KMS-11 (cell line): ENCODE measurements around the gene UTP25.

Experiments used
- H2AFZ ChIP-seq: fragments of 200-600 bp; sonication (generic); 2 replicates; pipeline ENCODE4 v1.6.1; 2016; ENCODE audit warnings: antibody characterized with exemption, mixed run types, low read depth
- H3K27ac ChIP-seq: fragments of 200-600 bp; sonication (generic); 2 replicates; pipeline ENCODE4 v1.6.1; 2016; ENCODE audit warnings: mild to moderate bottlenecking, mixed run types
- H3K27me3 ChIP-seq: fragments of 200-600 bp; sonication (generic); 2 replicates; pipeline ENCODE4 v1.6.1; 2017; ENCODE audit warnings: mild to moderate bottlenecking, low read depth, mixed run types, moderate library complexity; ENCODE audit not compliant: insufficient read depth
- H3K36me3 ChIP-seq: fragments of 200-600 bp; sonication (generic); 2 replicates; pipeline ENCODE4 v1.6.1; 2017; ENCODE audit warnings: mild to moderate bottlenecking, mixed run types; ENCODE audit not compliant: insufficient read depth
- H3K4me1 ChIP-seq: fragments of 200-600 bp; sonication (generic); 2 replicates; pipeline ENCODE4 v1.6.1; 2016; ENCODE audit warnings: mild to moderate bottlenecking, low read depth, mixed run types; ENCODE audit not compliant: poor library complexity, severe bottlenecking
- H3K4me2 ChIP-seq: fragments of 200-600 bp; sonication (generic); 2 replicates; pipeline ENCODE4 v1.7.0; 2016; ENCODE audit warnings: mild to moderate bottlenecking, mixed run types
- H3K4me3 ChIP-seq: fragments of 200-600 bp; sonication (generic); IDR thresholded peaks from 2 replicates; pipeline ENCODE4 v1.6.1; 2017; ENCODE audit warnings: low read depth, low read length, mixed read lengths; ENCODE audit not compliant: insufficient read depth
- H3K79me2 ChIP-seq: fragments of 200-600 bp; sonication (generic); 2 replicates; pipeline ENCODE4 v1.6.1; 2016; ENCODE audit warnings: low read depth, mixed run types; ENCODE audit not compliant: insufficient read depth
- H3K9ac ChIP-seq: fragments of 200-600 bp; sonication (generic); 2 replicates; pipeline ENCODE4 v1.6.1; 2016; ENCODE audit warnings: mild to moderate bottlenecking, mixed run types
- H4K20me1 ChIP-seq: fragments of 200-600 bp; sonication (generic); 2 replicates; pipeline ENCODE4 v1.6.1; 2016; ENCODE audit warnings: mild to moderate bottlenecking, mixed run types; ENCODE audit not compliant: insufficient read depth
- TF ChIP-seq, protein P1 (sequence below): fragments of 200-600 bp; sonication (generic); conservative IDR thresholded peaks from 2 replicates; pipeline ENCODE4 v1.6.1; 2017; ENCODE audit warnings: low read depth, mild to moderate bottlenecking, antibody characterized with exemption, low read length, moderate library complexity, mixed read lengths

The UTP25 gene

DNA sequence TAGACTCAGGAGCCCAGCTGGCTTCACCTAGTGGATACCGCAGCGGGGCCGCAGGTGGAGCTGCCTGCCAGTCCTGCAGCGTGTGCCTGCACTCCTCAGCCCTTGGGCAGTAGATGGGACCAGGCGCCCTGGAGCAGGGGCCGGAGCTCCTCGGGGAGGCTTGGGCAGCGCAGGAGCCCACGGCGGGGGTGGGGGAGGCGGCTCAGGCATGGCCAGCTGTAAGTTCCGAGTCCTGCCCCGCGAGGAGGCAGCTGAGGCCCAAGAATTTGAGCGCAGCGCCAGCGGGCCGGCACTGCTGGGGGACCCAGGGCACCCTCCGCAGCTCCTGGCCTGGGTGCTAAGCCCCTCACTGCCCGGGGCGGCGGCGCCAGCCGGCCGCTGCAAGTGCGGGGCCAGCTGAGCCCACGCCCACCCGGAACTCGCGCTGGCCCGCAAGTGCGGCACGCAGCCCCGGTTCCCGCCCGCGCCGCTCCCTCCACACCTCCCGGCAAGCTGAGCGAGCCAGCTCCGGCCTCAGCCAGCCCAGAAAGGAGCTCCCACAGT lies 30.9 kb downstream of the UTP25 start:
- H2AFZ ChIP-seq, result no peak overlapping the region
- no peak overlapping the region for H3K4me2 ChIP-seq
- H3K4me3 ChIP-seq, result no peak overlapping the region
- no peaks in the 10 kb centered on the region for H4K20me1 ChIP-seq
- TF ChIP-seq, protein P1, sequence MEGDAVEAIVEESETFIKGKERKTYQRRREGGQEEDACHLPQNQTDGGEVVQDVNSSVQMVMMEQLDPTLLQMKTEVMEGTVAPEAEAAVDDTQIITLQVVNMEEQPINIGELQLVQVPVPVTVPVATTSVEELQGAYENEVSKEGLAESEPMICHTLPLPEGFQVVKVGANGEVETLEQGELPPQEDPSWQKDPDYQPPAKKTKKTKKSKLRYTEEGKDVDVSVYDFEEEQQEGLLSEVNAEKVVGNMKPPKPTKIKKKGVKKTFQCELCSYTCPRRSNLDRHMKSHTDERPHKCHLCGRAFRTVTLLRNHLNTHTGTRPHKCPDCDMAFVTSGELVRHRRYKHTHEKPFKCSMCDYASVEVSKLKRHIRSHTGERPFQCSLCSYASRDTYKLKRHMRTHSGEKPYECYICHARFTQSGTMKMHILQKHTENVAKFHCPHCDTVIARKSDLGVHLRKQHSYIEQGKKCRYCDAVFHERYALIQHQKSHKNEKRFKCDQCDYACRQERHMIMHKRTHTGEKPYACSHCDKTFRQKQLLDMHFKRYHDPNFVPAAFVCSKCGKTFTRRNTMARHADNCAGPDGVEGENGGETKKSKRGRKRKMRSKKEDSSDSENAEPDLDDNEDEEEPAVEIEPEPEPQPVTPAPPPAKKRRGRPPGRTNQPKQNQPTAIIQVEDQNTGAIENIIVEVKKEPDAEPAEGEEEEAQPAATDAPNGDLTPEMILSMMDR, result no peak
- H3K36me3 ChIP-seq, result no peaks in the 10 kb centered on the region
- H3K9ac ChIP-seq, result no peak overlapping the region
- no peak overlapping the region for H3K27ac ChIP-seq
- H3K4me1 ChIP-seq, result no peaks in the 10 kb centered on the region
- no peaks in the 10 kb centered on the region for H3K79me2 ChIP-seq
- no peaks in the 10 kb centered on the region for H3K27me3 ChIP-seq

DNA sequence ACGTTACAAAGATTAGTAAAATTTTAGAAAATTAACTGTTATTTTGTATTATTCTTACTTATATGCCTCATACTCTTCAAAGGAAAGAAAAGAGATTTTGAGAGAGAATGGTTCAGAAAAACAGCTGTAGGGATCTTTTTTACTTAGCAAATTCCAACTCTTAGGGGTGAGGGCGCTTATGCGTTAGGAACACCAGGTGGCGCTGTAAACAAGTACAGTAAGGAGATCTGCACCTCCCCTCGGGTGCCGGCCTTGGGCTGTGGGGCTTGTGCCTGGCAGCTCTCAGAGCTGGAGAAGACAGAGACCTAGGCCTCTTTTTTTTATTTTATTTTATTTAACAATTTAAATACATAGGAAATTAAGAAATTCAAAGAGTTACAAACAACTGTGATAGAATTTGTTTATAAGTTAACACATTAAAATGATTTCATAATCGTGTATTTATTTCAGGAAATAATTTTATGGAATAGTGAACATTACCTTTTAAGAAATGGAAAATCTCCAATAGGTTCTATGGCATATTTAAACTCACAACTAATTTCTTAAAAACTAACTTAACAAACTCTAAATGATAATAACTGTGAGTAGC lies 32.6 kb downstream of the UTP25 start:
- Histone ChIP-seq H2AFZ (no peak overlapping the region), H3K9ac (no peak overlapping the region), H3K36me3 (no peaks in the 10 kb centered on the region), H3K27ac (no peak overlapping the region), H4K20me1 (no peaks in the 10 kb centered on the region), H3K79me2 (no peaks in the 10 kb centered on the region), H3K4me3 (no peak overlapping the region), H3K27me3 (no peaks in the 10 kb centered on the region), H3K4me2 (no peak overlapping the region), H3K4me1 (no peaks in the 10 kb centered on the region)
- TF ChIP-seq, protein P1, result peak; percentile 96

DNA sequence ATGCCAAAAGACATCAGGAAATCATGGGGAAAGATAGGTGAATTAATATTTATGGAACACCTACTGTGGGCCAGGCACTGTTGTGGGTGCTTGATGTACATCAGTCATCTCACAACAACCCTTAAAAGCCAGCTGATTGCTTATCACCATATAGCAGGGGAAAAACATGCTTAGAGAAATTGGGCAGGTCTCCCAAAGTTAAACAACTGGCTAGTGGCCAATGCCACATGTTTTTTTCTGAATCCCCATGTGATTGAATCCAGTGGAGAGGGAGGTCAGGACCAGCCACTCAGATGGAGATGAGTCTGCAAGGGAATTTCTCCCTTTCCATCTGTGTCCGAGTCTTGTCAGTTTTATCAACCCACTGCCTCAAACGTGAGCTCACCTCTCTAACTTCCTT lies 33.5 kb downstream of the UTP25 start:
- no peak overlapping the region for H3K4me2 ChIP-seq
- TF ChIP-seq, protein P1, result no peak
- no peaks in the 10 kb centered on the region for H3K79me2 ChIP-seq
- no peaks in the 10 kb centered on the region for H3K4me1 ChIP-seq
- no peak overlapping the region for H3K9ac ChIP-seq
- H4K20me1 ChIP-seq, result no peaks in the 10 kb centered on the region
- no peak overlapping the region for H3K4me3 ChIP-seq
- H3K27ac ChIP-seq, result no peak overlapping the region
- H2AFZ ChIP-seq, result no peak overlapping the region
- no peaks in the 10 kb centered on the region for H3K36me3 ChIP-seq
- H3K27me3 ChIP-seq, result no peaks in the 10 kb centered on the region

DNA sequence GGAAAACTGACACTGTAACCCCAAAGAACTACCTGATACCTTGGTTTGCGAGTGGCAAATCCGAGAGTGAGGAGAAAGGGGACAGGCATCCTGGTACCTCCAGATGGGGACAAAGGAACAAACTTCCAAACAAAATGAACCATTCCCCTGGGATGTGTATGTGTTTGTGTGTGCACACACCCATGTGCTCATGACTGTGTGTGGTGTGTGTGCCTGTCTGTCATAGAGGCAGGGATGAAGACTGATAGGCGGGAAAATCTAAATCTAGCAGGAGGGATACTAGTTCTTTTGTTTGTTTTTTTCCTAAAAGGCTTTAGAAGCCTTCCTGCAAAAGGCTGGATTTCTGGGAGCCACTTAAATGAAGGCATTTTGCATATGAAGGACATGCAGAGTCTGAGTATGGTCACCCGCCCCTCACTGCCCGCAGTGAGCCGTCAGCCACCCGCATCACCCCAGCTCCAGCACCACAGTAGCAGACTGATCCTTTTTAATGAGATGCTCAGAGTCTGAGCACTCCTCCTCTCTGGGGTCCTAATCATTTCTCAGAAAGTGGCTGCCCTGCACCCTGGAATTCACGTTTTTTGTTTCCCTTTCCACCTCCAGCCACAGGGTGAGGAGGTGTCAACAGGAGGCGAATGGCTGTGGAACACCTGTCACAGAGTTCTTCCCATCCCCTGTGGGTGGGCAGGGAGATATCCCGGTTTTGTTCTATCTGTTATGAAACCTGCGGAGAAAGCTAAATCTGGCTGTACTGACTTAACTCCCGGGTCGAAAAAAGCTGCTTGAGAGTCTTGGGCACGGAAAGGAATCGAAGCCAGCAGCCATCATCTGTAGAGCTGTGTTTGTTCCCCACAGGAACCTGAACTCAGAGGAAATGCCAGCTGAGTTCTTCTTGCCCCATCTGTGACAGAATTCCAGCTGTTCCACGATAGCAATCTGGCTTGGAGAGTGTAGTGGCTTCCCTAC lies 34.9 kb downstream of the UTP25 start:
- Histone ChIP-seq H3K79me2 (no peaks in the 10 kb centered on the region), H4K20me1 (no peaks in the 10 kb centered on the region), H3K4me2 (no peak overlapping the region), H3K36me3 (no peaks in the 10 kb centered on the region), H3K27ac (no peak overlapping the region), H2AFZ (no peak overlapping the region), H3K27me3 (no peaks in the 10 kb centered on the region), H3K9ac (no peak overlapping the region), H3K4me1 (no peaks in the 10 kb centered on the region), H3K4me3 (no peak overlapping the region)
- TF ChIP-seq, protein P1, result no peak
